ENCODE results near the gene LCLAT1.

- no peak for TF ChIP-seq ZNF274 (IDR thresholded peaks at IDR 0.05; ENCODE audit: low read depth, low read length)
- no peak for TF ChIP-seq YY1 (IDR thresholded peaks at IDR 0.05; ENCODE audit: insufficient read depth, insufficient read length)
- no peak for TF ChIP-seq SUZ12 (IDR thresholded peaks at IDR 0.05; ENCODE audit: extremely low read depth, insufficient read depth, insufficient read length)
These were observed 215.5 kb downstream of the LCLAT1 start for GRCh38 chr2:30662268-30663131.
